ENCODE data around the gene ATP10A. TPM values are rescaled to one million over a fixed set of nuclear protein-coding genes. Genes with fewer than 3 reads are reported as not detected.

Gene ATP10A
- total and polyA plus RNA-seq, 9 of the 15 experiments (the other 6 are each of a cell fraction or from before 2014, with no cell fraction given), result 0.09 TPM; not detected in 8

DNA sequence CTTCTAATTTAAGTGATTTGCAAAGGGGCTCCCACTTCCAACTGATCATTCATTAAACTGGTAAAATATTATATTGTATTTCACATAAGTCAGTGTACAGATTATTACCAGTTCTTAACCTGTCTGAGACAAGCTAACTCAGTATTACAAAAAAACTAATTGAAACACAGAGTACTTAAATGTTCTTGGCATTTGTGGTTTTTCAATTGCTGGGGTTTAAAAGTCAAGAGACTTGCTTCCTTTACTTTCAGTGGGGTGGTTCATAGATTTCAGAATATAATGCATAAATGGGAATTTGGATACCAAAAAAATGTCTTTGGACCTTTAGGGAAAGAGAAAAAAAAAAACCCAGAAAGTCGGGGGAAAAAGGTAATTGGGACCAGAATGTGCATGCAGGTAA, 85.0 kb downstream of the ATP10A start:
- POLR2A ChIA-PET, result no interaction called here
- Histone ChIP-seq H2AFZ (ENCODE audit: low read depth, low read length) (no peak overlapping the region), H3K9me3 (replicated peaks; ENCODE audit: control insufficient read depth, insufficient read depth, low read depth, low read length) (no peaks in the 10 kb centered on the region), H3K79me2 (ENCODE audit: control insufficient read depth, insufficient read depth, low read length) (no peaks in the 10 kb centered on the region), H3K27ac (ENCODE audit: extremely low read depth, low read depth, low read length) (no peak overlapping the region), H3K9me1 (ENCODE audit: control insufficient read depth, insufficient read depth, low read length) (no peaks in the 10 kb centered on the region), H3K4me2 (ENCODE audit: insufficient read depth, low read length) (no peak overlapping the region), H3K9ac (ENCODE audit: insufficient read depth in 1 of 2, low read depth in 2 of 2, low read length in 2 of 2) (no peak overlapping the region), H3K27me3 (ENCODE audit: control insufficient read depth in 2 of 2, insufficient read depth in 2 of 2, low read length in 2 of 2) (peaks cover 2 to 27% of the 10 kb centered on the region in 2 experiments; a peak in 3 of 5 replicates), H3K4me1 (replicated peaks in 1 of 2; ENCODE audit: control insufficient read depth in 2 of 2, insufficient read depth in 2 of 2, low read length in 2 of 2) (peaks cover 0 to 5% of the 10 kb centered on the region in 2 experiments; a peak in 2 of 5 replicates), H4K20me1 (replicated peaks; ENCODE audit: control insufficient read depth, insufficient read depth, low read length) (no peaks in the 10 kb centered on the region), H3K36me3 (ENCODE audit: control insufficient read depth, insufficient read depth, low read length) (no peaks in the 10 kb centered on the region), H3K4me3 (no peak overlapping the region)
- CTCF ChIA-PET (ENCODE audit: low intra/inter-chr PET ratio), result no interaction called here
- ATAC-seq (no peak), DNase-seq (ENCODE audit: extremely low read depth in 1 of 4, low spot score in 3 of 4) (no peak), FAIRE-seq (no peak)
- WGBS (ENCODE audit: insufficient coverage, low coverage, missing lambda C conversion rate), result 0% methylated on average over 1 of the region's 1 CpG
- TF ChIP-seq TGIF2 (CRISPR knock-in tag; IDR thresholded peaks at IDR 0.05) (no peak), TAF1 (IDR thresholded peaks at IDR 0.05; ENCODE audit: control insufficient read depth, extremely low read depth, insufficient read depth, low read length, severe bottlenecking) (no peak), CSDE1 (IDR thresholded peaks at IDR 0.05) (no peak), HMG20A (CRISPR knock-in tag; conservative IDR thresholded peaks at IDR 0.05) (no peak), ZNF561 (CRISPR knock-in tag; conservative IDR thresholded peaks at IDR 0.05) (no peak), SAFB2 (IDR thresholded peaks at IDR 0.05; ENCODE audit: borderline replicate concordance, low read depth, low read length, severe bottlenecking) (no peak)
- TF ChIP-seq, protein P1, sequence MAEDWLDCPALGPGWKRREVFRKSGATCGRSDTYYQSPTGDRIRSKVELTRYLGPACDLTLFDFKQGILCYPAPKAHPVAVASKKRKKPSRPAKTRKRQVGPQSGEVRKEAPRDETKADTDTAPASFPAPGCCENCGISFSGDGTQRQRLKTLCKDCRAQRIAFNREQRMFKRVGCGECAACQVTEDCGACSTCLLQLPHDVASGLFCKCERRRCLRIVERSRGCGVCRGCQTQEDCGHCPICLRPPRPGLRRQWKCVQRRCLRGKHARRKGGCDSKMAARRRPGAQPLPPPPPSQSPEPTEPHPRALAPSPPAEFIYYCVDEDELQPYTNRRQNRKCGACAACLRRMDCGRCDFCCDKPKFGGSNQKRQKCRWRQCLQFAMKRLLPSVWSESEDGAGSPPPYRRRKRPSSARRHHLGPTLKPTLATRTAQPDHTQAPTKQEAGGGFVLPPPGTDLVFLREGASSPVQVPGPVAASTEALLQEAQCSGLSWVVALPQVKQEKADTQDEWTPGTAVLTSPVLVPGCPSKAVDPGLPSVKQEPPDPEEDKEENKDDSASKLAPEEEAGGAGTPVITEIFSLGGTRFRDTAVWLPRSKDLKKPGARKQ (CRISPR knock-in tag; IDR thresholded peaks at IDR 0.05), result no peak
- TF ChIP-seq, protein P2, sequence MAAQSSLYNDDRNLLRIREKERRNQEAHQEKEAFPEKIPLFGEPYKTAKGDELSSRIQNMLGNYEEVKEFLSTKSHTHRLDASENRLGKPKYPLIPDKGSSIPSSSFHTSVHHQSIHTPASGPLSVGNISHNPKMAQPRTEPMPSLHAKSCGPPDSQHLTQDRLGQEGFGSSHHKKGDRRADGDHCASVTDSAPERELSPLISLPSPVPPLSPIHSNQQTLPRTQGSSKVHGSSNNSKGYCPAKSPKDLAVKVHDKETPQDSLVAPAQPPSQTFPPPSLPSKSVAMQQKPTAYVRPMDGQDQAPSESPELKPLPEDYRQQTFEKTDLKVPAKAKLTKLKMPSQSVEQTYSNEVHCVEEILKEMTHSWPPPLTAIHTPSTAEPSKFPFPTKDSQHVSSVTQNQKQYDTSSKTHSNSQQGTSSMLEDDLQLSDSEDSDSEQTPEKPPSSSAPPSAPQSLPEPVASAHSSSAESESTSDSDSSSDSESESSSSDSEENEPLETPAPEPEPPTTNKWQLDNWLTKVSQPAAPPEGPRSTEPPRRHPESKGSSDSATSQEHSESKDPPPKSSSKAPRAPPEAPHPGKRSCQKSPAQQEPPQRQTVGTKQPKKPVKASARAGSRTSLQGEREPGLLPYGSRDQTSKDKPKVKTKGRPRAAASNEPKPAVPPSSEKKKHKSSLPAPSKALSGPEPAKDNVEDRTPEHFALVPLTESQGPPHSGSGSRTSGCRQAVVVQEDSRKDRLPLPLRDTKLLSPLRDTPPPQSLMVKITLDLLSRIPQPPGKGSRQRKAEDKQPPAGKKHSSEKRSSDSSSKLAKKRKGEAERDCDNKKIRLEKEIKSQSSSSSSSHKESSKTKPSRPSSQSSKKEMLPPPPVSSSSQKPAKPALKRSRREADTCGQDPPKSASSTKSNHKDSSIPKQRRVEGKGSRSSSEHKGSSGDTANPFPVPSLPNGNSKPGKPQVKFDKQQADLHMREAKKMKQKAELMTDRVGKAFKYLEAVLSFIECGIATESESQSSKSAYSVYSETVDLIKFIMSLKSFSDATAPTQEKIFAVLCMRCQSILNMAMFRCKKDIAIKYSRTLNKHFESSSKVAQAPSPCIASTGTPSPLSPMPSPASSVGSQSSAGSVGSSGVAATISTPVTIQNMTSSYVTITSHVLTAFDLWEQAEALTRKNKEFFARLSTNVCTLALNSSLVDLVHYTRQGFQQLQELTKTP (IDR thresholded peaks at IDR 0.05; ENCODE audit: low read depth in 1 of 2, partially characterized antibody in 2 of 2), result no peak
- TF ChIP-seq, protein P3, sequence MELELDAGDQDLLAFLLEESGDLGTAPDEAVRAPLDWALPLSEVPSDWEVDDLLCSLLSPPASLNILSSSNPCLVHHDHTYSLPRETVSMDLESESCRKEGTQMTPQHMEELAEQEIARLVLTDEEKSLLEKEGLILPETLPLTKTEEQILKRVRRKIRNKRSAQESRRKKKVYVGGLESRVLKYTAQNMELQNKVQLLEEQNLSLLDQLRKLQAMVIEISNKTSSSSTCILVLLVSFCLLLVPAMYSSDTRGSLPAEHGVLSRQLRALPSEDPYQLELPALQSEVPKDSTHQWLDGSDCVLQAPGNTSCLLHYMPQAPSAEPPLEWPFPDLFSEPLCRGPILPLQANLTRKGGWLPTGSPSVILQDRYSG (tag; conservative IDR thresholded peaks at IDR 0.05; ENCODE audit: low read depth), result no peak
- intact Hi-C loops (cut with micrococcal nuclease), result no loop called here
- in situ Hi-C loops (cut with MboI), result no loop called here
- BruUV-seq (replicated peaks), result no TSS peak
